Measurements from ENCODE around the gene ZNF543. TPM values are rescaled to one million over a fixed set of nuclear protein-coding genes. Genes with fewer than 3 reads are reported as not detected.
"Not testable (repeated sequence)": the region's sequence is repeated elsewhere in the genome, so short reads cannot be mapped to it uniquely, and the experiment has no call there.

The ZNF543 gene
- polyA plus RNA-seq, 1 donor from 2014 or later: 9.3 TPM

DNA sequence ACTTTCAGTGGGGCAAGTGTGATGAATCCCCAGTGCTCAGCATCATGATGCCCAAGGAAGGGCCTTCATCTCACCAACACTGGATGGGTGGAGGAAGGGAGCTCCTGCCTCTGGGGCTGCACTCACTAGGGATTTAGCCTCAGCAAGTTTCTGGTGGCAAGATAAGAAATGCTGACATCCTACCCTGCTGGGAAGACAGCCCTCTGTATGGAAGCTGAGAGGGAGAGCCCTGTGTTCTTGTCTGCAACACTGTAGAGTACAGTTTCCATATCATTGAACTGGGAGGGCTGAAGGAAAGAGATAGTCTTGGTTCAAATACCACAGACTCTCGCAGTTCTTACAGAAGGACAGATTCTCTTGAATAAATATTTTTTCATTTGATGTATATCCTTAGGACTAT is 47.3 kb upstream of the ZNF543 start:
- Histone ChIP-seq H3K27me3 (ENCODE audit: insufficient read depth, low read depth, low read length) (no peaks in the 10 kb centered on the region), H3K27ac (ENCODE audit: low read length) (no peak overlapping the region), H3K4me2 (ENCODE audit: low read length) (no peak overlapping the region), H3K9ac (ENCODE audit: low read length) (no peak overlapping the region), H3K4me3 (ENCODE audit: low read length) (no peak overlapping the region), H3K79me2 (replicated peaks; ENCODE audit: insufficient read depth, low read length) (no peaks in the 10 kb centered on the region), H4K20me1 (ENCODE audit: insufficient read depth) (no peaks in the 10 kb centered on the region), H3K9me3 (ENCODE audit: low read length) (no peaks in the 10 kb centered on the region), H2AFZ (ENCODE audit: low read depth, low read length) (no peak overlapping the region), H3K36me3 (ENCODE audit: insufficient read depth, low read length) (no peaks in the 10 kb centered on the region), H3K9me2 (ENCODE audit: insufficient read depth, low read length) (no peaks in the 10 kb centered on the region), H3F3A (ENCODE audit: insufficient read depth, low read length, poor library complexity, severe bottlenecking) (no peaks in the 10 kb centered on the region)
- TF ChIP-seq, protein P1, sequence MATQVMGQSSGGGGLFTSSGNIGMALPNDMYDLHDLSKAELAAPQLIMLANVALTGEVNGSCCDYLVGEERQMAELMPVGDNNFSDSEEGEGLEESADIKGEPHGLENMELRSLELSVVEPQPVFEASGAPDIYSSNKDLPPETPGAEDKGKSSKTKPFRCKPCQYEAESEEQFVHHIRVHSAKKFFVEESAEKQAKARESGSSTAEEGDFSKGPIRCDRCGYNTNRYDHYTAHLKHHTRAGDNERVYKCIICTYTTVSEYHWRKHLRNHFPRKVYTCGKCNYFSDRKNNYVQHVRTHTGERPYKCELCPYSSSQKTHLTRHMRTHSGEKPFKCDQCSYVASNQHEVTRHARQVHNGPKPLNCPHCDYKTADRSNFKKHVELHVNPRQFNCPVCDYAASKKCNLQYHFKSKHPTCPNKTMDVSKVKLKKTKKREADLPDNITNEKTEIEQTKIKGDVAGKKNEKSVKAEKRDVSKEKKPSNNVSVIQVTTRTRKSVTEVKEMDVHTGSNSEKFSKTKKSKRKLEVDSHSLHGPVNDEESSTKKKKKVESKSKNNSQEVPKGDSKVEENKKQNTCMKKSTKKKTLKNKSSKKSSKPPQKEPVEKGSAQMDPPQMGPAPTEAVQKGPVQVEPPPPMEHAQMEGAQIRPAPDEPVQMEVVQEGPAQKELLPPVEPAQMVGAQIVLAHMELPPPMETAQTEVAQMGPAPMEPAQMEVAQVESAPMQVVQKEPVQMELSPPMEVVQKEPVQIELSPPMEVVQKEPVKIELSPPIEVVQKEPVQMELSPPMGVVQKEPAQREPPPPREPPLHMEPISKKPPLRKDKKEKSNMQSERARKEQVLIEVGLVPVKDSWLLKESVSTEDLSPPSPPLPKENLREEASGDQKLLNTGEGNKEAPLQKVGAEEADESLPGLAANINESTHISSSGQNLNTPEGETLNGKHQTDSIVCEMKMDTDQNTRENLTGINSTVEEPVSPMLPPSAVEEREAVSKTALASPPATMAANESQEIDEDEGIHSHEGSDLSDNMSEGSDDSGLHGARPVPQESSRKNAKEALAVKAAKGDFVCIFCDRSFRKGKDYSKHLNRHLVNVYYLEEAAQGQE (IDR thresholded peaks at IDR 0.05; ENCODE audit: borderline replicate concordance): no peak
- TF ChIP-seq EP300 (conservative IDR thresholded peaks at IDR 0.05; ENCODE audit: poor library complexity, severe bottlenecking): no peak
- TF ChIP-seq, protein P2, sequence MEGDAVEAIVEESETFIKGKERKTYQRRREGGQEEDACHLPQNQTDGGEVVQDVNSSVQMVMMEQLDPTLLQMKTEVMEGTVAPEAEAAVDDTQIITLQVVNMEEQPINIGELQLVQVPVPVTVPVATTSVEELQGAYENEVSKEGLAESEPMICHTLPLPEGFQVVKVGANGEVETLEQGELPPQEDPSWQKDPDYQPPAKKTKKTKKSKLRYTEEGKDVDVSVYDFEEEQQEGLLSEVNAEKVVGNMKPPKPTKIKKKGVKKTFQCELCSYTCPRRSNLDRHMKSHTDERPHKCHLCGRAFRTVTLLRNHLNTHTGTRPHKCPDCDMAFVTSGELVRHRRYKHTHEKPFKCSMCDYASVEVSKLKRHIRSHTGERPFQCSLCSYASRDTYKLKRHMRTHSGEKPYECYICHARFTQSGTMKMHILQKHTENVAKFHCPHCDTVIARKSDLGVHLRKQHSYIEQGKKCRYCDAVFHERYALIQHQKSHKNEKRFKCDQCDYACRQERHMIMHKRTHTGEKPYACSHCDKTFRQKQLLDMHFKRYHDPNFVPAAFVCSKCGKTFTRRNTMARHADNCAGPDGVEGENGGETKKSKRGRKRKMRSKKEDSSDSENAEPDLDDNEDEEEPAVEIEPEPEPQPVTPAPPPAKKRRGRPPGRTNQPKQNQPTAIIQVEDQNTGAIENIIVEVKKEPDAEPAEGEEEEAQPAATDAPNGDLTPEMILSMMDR (IDR thresholded peaks at IDR 0.05; ENCODE audit: poor library complexity, severe bottlenecking): no peak
- TF ChIP-seq RAD21 (conservative IDR thresholded peaks at IDR 0.05): no peak
- TF ChIP-seq TAF1 (IDR thresholded peaks at IDR 0.05; ENCODE audit: low read depth): no peak
- TF ChIP-seq EZH2 (IDR thresholded peaks at IDR 0.05; ENCODE audit: borderline replicate concordance, insufficient read depth, low read length, poor library complexity, severe bottlenecking): no peak
- TF ChIP-seq SMC3 (conservative IDR thresholded peaks at IDR 0.05; ENCODE audit: poor library complexity): no peak
- no peak for TF ChIP-seq POLR2AphosphoS5 (IDR thresholded peaks at IDR 0.05)
- no peak for TF ChIP-seq MXI1 (conservative IDR thresholded peaks at IDR 0.05; ENCODE audit: poor library complexity, severe bottlenecking)

DNA sequence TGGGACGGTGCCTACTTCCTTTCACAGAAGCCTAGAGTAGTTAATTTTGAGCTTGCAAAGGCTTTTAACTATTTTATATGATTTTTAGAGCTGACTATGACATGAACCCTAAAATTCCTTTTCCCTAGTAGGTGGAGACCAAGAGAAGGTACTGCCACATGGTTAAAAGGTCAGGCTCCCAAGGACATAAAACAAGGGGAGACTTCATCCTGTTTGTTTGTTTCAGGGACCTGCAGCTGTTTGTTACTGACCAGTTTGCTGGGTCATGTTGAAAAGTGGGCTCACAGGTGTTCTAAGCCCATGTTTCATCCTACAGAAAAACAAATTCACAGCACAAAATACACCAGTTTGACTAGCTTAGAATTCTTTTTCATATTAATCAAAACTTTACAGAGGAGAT is 43.8 kb upstream of the ZNF543 start:
- H3K79me2 ChIP-seq (replicated peaks; ENCODE audit: insufficient read depth, low read length): peaks cover 9% of the 10 kb centered on the region
- TF ChIP-seq, protein P2 (IDR thresholded peaks at IDR 0.05; ENCODE audit: poor library complexity, severe bottlenecking): no peak
- TF ChIP-seq SMC3 (conservative IDR thresholded peaks at IDR 0.05; ENCODE audit: poor library complexity) (no peak), EP300 (conservative IDR thresholded peaks at IDR 0.05; ENCODE audit: poor library complexity, severe bottlenecking) (no peak), TAF1 (IDR thresholded peaks at IDR 0.05; ENCODE audit: low read depth) (no peak), RAD21 (conservative IDR thresholded peaks at IDR 0.05) (no peak), EZH2 (IDR thresholded peaks at IDR 0.05; ENCODE audit: borderline replicate concordance, insufficient read depth, low read length, poor library complexity, severe bottlenecking) (no peak)
- TF ChIP-seq, protein P1 (IDR thresholded peaks at IDR 0.05; ENCODE audit: borderline replicate concordance): no peak
- H3K4me3 ChIP-seq (ENCODE audit: low read length): no peak overlapping the region
- no peak overlapping the region for H2AFZ ChIP-seq (ENCODE audit: low read depth, low read length)
- no peaks in the 10 kb centered on the region for H4K20me1 ChIP-seq (ENCODE audit: insufficient read depth)
- no peaks in the 10 kb centered on the region for H3F3A ChIP-seq (ENCODE audit: insufficient read depth, low read length, poor library complexity, severe bottlenecking)
- no peaks in the 10 kb centered on the region for H3K36me3 ChIP-seq (ENCODE audit: insufficient read depth, low read length)
- no peak overlapping the region for H3K9ac ChIP-seq (ENCODE audit: low read length)
- H3K9me3 ChIP-seq (ENCODE audit: low read length): no peaks in the 10 kb centered on the region
- H3K9me2 ChIP-seq (ENCODE audit: insufficient read depth, low read length): no peaks in the 10 kb centered on the region
- H3K27ac ChIP-seq (ENCODE audit: low read length): no peak overlapping the region
- no peaks in the 10 kb centered on the region for H3K27me3 ChIP-seq (ENCODE audit: insufficient read depth, low read depth, low read length)
- H3K4me2 ChIP-seq (ENCODE audit: low read length): no peak overlapping the region

DNA sequence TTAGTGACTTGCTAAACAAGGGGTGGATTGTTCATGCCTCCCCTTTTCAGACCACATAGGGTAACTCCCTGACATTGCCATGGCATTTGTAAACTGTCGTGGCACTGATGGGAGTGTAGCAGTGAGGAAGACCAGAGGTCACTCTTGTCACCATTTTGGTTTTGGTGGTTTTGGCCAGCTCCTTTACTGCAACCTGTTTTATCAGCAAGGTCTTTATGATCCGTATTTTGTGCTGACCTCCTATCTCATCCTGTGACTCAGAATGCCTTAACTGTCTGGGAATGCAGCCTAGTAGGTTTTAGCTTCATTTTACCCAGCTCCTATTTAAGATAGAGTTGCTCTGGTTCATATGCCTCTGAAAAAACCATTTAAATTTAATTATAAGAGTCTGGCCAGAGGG is 41.8 kb upstream of the ZNF543 start:
- not testable (repeated sequence) for H3K4me3 ChIP-seq (ENCODE audit: low read length); H3K4me2 ChIP-seq (ENCODE audit: low read length); H3K36me3 ChIP-seq (ENCODE audit: insufficient read depth, low read length); H3F3A ChIP-seq (ENCODE audit: insufficient read depth, low read length, poor library complexity, severe bottlenecking); H3K27ac ChIP-seq (ENCODE audit: low read length); H3K27me3 ChIP-seq (ENCODE audit: insufficient read depth, low read depth, low read length); H2AFZ ChIP-seq (ENCODE audit: low read depth, low read length); H3K9me2 ChIP-seq (ENCODE audit: insufficient read depth, low read length); H3K9ac ChIP-seq (ENCODE audit: low read length); H4K20me1 ChIP-seq (ENCODE audit: insufficient read depth); H3K9me3 ChIP-seq (ENCODE audit: low read length)
- H3K79me2 ChIP-seq (replicated peaks; ENCODE audit: insufficient read depth, low read length): peaks cover 30% of the 10 kb centered on the region

All from neural cell (in vitro differentiated cells).